ENCODE results near the gene ZNF784.

Gene ZNF784

DNA sequence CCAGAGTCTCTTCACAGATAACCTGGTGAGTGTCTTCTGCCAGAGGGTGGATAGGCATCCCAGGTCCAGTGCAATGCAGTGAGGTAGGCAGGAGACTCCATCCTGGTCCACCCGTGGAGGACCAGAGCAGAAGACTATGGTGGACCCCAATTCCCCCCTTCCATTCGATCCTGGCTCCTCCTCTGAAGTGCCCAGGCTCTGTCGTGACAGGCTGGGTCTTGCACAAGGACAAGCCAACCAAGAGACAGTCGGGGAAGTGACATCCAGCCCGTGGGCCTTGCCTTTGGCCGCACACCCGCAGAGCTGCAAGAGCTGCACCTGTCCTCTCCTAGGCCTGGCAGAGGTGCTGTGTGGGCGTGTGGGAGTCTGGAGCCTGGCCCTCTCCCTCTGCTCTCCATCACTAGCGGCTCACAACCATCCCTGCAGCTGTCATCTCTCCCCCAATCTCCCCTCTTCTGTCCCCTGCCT, 3.1 kb downstream of the ZNF784 start:
- no peak for TF ChIP-seq CTCF (IDR thresholded peaks at IDR 0.05)
- no peak overlapping the region for H3K4me3 ChIP-seq

DNA sequence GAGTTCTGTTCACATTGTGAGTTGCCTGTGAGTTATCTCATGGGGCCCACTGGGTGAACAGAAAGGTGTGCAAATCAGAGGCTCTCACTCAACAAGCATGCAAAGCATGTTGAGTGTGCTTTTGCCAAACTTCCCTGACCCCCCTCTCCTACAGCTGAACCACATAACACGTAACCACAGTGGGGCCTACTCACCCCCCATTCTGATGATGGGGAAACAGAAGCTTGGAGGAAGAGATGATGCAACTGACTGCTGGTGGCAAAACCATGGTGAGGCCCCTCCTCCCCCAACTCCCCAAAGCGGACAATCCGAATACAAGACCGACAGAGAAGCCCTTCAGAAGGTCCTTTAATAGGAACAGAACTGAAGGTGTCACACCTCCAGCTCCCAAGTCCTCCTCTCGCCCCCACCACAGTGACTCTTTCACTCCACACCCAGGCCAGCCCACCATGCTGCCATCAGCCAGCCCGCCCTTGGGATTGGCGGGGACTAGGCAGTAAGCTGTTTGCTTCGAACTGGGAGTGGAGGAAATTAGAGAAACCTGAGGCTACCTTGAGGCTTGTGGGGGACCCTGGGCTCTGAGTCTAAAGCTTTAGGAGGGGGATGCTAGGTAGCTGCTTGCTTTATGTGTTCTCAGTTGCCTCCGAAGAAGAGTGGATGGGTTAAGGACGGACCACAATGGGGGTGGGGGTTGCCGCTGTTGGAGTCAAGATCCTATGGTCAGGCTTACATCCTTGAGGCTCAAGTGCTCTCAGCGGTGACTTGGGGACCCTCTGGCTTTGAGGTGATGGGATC, 3.8 kb downstream of the ZNF784 start:
- H3K27ac ChIP-seq: no peak overlapping the region
- no peak for TF ChIP-seq CTCF (IDR thresholded peaks at IDR 0.05)
- no peak for DNase-seq (ENCODE audit: low spot score)
- no peak overlapping the region for H3K4me3 ChIP-seq

More for the DNA sequence above, 3.1 kb downstream of the ZNF784 start:
- DNase-seq (ENCODE audit: low spot score): no peak
- no peak overlapping the region for H3K27ac ChIP-seq

DNA sequence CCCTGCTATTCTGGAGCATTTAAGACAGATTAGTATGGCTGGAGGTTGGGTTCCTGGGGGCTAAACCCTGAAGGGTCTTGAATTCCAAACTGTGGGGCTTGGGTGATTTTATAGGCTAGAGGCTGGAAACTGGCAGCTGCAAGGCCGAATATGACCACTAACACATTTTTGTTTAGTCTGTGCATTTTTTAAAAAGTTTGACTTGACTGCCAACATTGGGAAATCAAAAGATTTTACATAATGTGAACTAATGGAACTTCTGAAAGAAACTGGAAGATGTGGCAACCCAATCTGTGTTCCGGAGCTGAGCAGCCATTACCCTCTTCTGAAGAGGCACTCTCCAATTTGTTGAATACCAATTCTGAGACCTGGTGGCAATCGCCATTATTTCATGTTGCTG, 5.1 kb downstream of the ZNF784 start:
- no peak for TF ChIP-seq CTCF (IDR thresholded peaks at IDR 0.05)
- H3K27ac ChIP-seq: no peak overlapping the region
- DNase-seq (ENCODE audit: low spot score): no peak
- no peak overlapping the region for H3K4me3 ChIP-seq

GRCh38 chr19:55618426-55618825, 5.9 kb downstream of the ZNF784 start:
- no peak overlapping the region for H3K27ac ChIP-seq
- H3K4me3 ChIP-seq: no peak overlapping the region
- TF ChIP-seq CTCF (IDR thresholded peaks at IDR 0.05): no peak
- no peak for DNase-seq (ENCODE audit: low spot score)

GRCh38 chr19:55617426-55617825, 6.9 kb downstream of the ZNF784 start:
- Histone ChIP-seq H3K4me3 (no peak overlapping the region), H3K27ac (no peak overlapping the region)
- DNase-seq (ENCODE audit: low spot score): no peak
- TF ChIP-seq CTCF (IDR thresholded peaks at IDR 0.05): no peak

- no peak overlapping the region for H3K4me3 ChIP-seq
- TF ChIP-seq CTCF (IDR thresholded peaks at IDR 0.05): no peak
- no peak for DNase-seq (ENCODE audit: low spot score)
- no peak overlapping the region for H3K27ac ChIP-seq
Observed at GRCh38 chr19:55616395-55616875, 7.9 kb downstream of the ZNF784 start.

All from coronary artery (tissue), 2 donors.